HCT116 (cell line): ENCODE results near the gene MACF1. TPM values are rescaled to one million over a fixed set of nuclear protein-coding genes. Genes with fewer than 3 reads are reported as not detected.

Experiments used
- ATAC-seq: fragments of 200-7000 bp; cut with Tn5 transposase; 2 replicates; pipeline ENCODE4 v1.9.1; 2020; ENCODE audit warnings: mild to moderate bottlenecking, moderate library complexity
- BruUV-seq: library from RNA; stranded (reverse); fragments of 400-500 nt; replicated peaks from 2 replicates; lab custom pipeline; 2021; lab: Mats Ljungman, UMichigan
- CTCF ChIA-PET: fragments of 300-600 bp; sonication (Branson Sonifier 250); formaldehyde crosslinking; loops from one replicate; lab custom pipeline; 2021; ENCODE audit warnings: antibody characterized with exemption; lab: Charles Lee
- POLR2A ChIA-PET: fragments of 300-600, 350-600 bp; sonication (Branson Sonifier 250); formaldehyde crosslinking; loops from one replicate; lab custom pipeline; 2021; ENCODE audit warnings: antibody characterized with exemption; lab: Charles Lee
- RAD21 ChIA-PET, 2 experiments: fragments of 300-600 bp; sonication (Branson Sonifier 250); formaldehyde crosslinking; loops; one replicate each; lab custom pipeline; 2023; ENCODE audit warnings: low total read pairs in 2 of 2; ENCODE audit not compliant: uncharacterized antibody in 2 of 2, unreplicated experiment in 2 of 2, low non-redundant PET in 1 of 2; lab: Charles Lee
- DNase-seq: peaks from one replicate; pipeline ENCODE4 v3.0.0-alpha.2; 2010; ENCODE audit warnings: low read depth, low spot score
- H2AFZ ChIP-seq: fragments of 200-600 bp; shearing (Covaris generic), sonication (generic); 2 replicates; pipeline ENCODE4 v1.6.1; 2017; ENCODE audit warnings: low read depth, mixed run types, mixed read lengths, antibody characterized with exemption, low read length; ENCODE audit not compliant: poor library complexity, severe bottlenecking
- H3K27ac ChIP-seq: 2 replicates; pipeline ENCODE4 v1.5.1; 2012; ENCODE audit warnings: low read depth, low read length
- H3K27me3 ChIP-seq: fragments of 200-600 bp; sonication (generic); 2 replicates; pipeline ENCODE4 v1.6.1; 2016; ENCODE audit warnings: mixed run types, low read length, mixed read lengths; ENCODE audit not compliant: insufficient read depth
- H3K36me3 ChIP-seq, 2 experiments: fragments of 200-500 bp in 1 of 2; fragments of 200-600 bp in 1 of 2; sonication (Bioruptor generic) in 1 of 2; sonication (generic) in 1 of 2; 2 replicates each; pipeline versions ENCODE4 v1.5.1 to v1.6.1; 2014 to 2016; ENCODE audit warnings: low read length in 2 of 2, inconsistent platforms in 1 of 2, mixed read lengths in 1 of 2, mixed run types in 1 of 2; ENCODE audit not compliant: insufficient read depth in 2 of 2, control insufficient read depth in 1 of 2
- H3K4me1 ChIP-seq, 2 experiments: fragments of 200-600 bp in 1 of 2; sonication (generic) in 1 of 2; 2 replicates each; pipeline versions ENCODE4 v1.5.1 to v1.6.1; 2012 to 2017; ENCODE audit warnings: low read length in 2 of 2, inconsistent platforms in 1 of 2, mild to moderate bottlenecking in 1 of 2, mixed read lengths in 1 of 2, mixed run types in 1 of 2, moderate library complexity in 1 of 2; ENCODE audit not compliant: insufficient read depth in 2 of 2, control insufficient read depth in 1 of 2
- H3K4me2 ChIP-seq: fragments of 200-600 bp; sonication (generic); 2 replicates; pipeline ENCODE4 v1.6.1; 2017; ENCODE audit warnings: mixed run types, low read length, mixed read lengths
- H3K4me3 ChIP-seq, 2 experiments: fragments of 200-600 bp in 1 of 2; sonication (generic) in 1 of 2; replicated peaks in 1 of 2; 2 replicates each; pipeline ENCODE4 v1.5.1; 2011 to 2016; ENCODE audit warnings: low read length in 2 of 2, control low read depth in 1 of 2, low read depth in 1 of 2, mild to moderate bottlenecking in 1 of 2, mixed read lengths in 1 of 2, mixed run types in 1 of 2
- H3K79me2 ChIP-seq: fragments of 200-600 bp; sonication (generic); 2 replicates; pipeline ENCODE4 v1.6.1; 2017; ENCODE audit warnings: mild to moderate bottlenecking, mixed run types, low read length, moderate library complexity, mixed read lengths; ENCODE audit not compliant: insufficient read depth
- H3K9ac ChIP-seq: fragments of 200-600 bp; sonication (generic); 2 replicates; pipeline ENCODE4 v1.6.1; 2016; ENCODE audit warnings: low read length, mixed read lengths
- H3K9me2 ChIP-seq: fragments of 200-600 bp; sonication (generic), shearing (Covaris generic); 2 replicates; pipeline ENCODE4 v1.6.1; 2017; ENCODE audit warnings: mixed run types, mild to moderate bottlenecking, moderate library complexity; ENCODE audit not compliant: insufficient read depth
- H3K9me3 ChIP-seq, 2 experiments: fragments of 200-500 bp in 1 of 2; fragments of 200-600 bp in 1 of 2; sonication (Bioruptor generic) in 1 of 2; sonication (generic) in 1 of 2; 2 replicates each; pipeline ENCODE4 v1.6.1; 2014 to 2017; ENCODE audit warnings: low read length in 2 of 2, mixed read lengths in 2 of 2, inconsistent platforms in 1 of 2, low read depth in 1 of 2, mild to moderate bottlenecking in 1 of 2, mixed run types in 1 of 2, moderate library complexity in 1 of 2; ENCODE audit not compliant: control insufficient read depth in 1 of 2, insufficient read depth in 1 of 2
- H4K20me1 ChIP-seq: fragments of 200-600 bp; sonication (generic), shearing (Covaris generic); 2 replicates; pipeline ENCODE4 v1.6.1; 2017; ENCODE audit warnings: mixed run types, mild to moderate bottlenecking, moderate library complexity; ENCODE audit not compliant: insufficient read depth
- ELF1 ChIP-seq: IDR thresholded peaks from 2 replicates; pipeline ENCODE4 v1.6.1; 2012; ENCODE audit warnings: low read depth, borderline replicate concordance
- ZFX ChIP-seq: fragments of 450-650 bp; IDR thresholded peaks from 2 replicates; pipeline ENCODE4 v1.6.1; 2017
- intact Hi-C: fragments of 100-400 bp; cut with micrococcal nuclease; formaldehyde crosslinking; loops from 2 replicates; pipeline ENCODE4 v1.10.0; 2022
- total RNA-seq: library from RNA; stranded (reverse); gene quantifications from one replicate; pipeline ENCODE4 v1.2.1, GENCODE V29; 2021; ENCODE audit not compliant: unreplicated experiment

MACF1 gene
- total RNA-seq, 1 experiment from 2014 or later, result 146 TPM

GRCh38 chr1:39488012-39488545, 283.6 kb downstream of the MACF1 start:
- no peaks in the 10 kb centered on the region for H3K27me3 ChIP-seq
- ChIA-PET POLR2A (no interaction called here), RAD21 (no interaction called here), CTCF (interaction anchor here (1.3 kb wide), 1 partner anchor 51 kb away, joined by 4 read pairs; no protein-coding TSS in a partner anchor)
- no peaks in the 10 kb centered on the region for H3K9me2 ChIP-seq
- H3K79me2 ChIP-seq, result no peaks in the 10 kb centered on the region
- peaks cover 4 to 13% of the 10 kb centered on the region in 2 experiments; a peak in 3 of 4 replicates for H3K36me3 ChIP-seq
- H3K27ac ChIP-seq, result no peak overlapping the region
- H3K4me3 ChIP-seq, result no peak overlapping the region
- no peak overlapping the region for H3K9ac ChIP-seq
- no peak for ATAC-seq
- intact Hi-C loops, result no loop called here
- BruUV-seq, result no TSS peak
- no peak overlapping the region for H2AFZ ChIP-seq
- no peaks in the 10 kb centered on the region for H4K20me1 ChIP-seq
- TF ChIP-seq ELF1, result no peak
- H3K4me1 ChIP-seq, result peaks cover 0 to 13% of the 10 kb centered on the region in 2 experiments; a peak in 3 of 4 replicates
- H3K9me3 ChIP-seq, result no peaks in the 10 kb centered on the region
- no peak for DNase-seq
- H3K4me2 ChIP-seq, result no peak overlapping the region

GRCh38 chr1:39488793-39489566, 284.5 kb downstream of the MACF1 start:
- DNase-seq (no peak), ATAC-seq (no peak)
- Histone ChIP-seq H3K9ac (no peak overlapping the region), H3K4me1 (peaks cover 0 to 13% of the 10 kb centered on the region in 2 experiments; a peak in 3 of 4 replicates), H3K9me2 (no peaks in the 10 kb centered on the region), H3K27me3 (no peaks in the 10 kb centered on the region), H2AFZ (no peak overlapping the region), H3K9me3 (no peaks in the 10 kb centered on the region), H3K79me2 (no peaks in the 10 kb centered on the region), H3K4me2 (no peak overlapping the region), H3K36me3 (peaks cover 4 to 13% of the 10 kb centered on the region in 2 experiments; a peak in 3 of 4 replicates), H3K27ac (no peak overlapping the region), H3K4me3 (no peak overlapping the region), H4K20me1 (no peaks in the 10 kb centered on the region)
- intact Hi-C loops, result no loop called here
- ChIA-PET POLR2A (no interaction called here), CTCF (interaction anchor here (1.3 kb wide), 1 partner anchor 50 kb away, joined by 4 read pairs; no protein-coding TSS in a partner anchor), RAD21 (no interaction called here)
- TF ChIP-seq ZFX, result no peak
- BruUV-seq, result no TSS peak
